GM18907 (cell line): ENCODE measurements around the gene SPATA6L.
"Not testable (repeated sequence)": the region's sequence is repeated elsewhere in the genome, so short reads cannot be mapped to it uniquely, and the experiment has no call there.

Experiments
- ATAC-seq: cut with Tn5 transposase; IDR thresholded peaks from one replicate; pipeline ENCODE4 v1.9.1; 2021; ENCODE audit warnings: mild to moderate bottlenecking, moderate library complexity; ENCODE audit not compliant: unreplicated experiment

The SPATA6L gene

DNA sequence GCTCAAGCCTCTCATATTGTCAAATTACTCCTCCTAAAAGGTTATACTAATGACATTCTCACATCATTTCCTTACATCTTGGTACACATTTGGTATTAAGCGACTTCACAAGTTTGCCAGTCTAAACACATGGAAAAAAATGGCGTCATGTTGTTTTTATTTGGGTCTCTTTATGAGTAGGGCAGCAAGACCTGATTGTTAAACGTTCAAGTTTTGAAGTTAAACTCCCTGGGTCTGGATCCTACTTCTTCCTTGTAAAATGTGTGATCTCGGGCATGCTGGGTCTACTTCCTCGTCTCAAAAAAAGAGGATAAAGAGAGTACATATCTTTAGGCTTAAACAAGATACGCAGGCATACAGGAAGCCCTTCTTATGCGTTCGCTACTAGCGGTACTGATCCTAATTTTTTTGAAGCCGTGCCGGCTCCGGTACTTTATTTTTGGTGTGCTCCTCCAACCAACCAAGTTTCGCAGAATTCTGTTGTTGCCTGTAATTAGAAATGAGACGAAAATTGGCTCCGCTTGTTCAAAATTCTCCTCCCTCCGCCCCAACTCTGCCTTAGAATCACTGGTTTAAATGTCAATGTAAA lies 12.5 kb upstream of the SPATA6L start:
- peak; percentile 15 for ATAC-seq

DNA sequence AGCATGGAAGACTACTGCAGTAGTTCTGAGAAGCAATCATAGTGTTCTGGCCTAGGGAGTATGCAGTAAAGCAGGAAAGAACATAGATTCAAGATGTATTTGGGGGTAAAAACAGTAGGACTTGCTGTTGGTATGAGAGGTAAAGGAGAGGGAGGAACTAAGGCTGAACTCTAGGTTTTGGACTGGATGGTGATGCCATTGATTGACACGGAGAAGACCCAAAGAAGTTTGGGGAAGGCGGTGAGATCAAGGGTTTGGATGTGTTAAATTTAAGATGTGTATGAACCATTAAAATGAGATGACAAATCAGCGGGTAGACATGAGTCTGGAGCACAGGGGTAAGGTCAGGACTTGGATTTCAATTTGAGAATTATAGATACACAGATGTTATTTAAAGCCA lies 11.1 kb upstream of the SPATA6L start:
- ATAC-seq: no peak

DNA sequence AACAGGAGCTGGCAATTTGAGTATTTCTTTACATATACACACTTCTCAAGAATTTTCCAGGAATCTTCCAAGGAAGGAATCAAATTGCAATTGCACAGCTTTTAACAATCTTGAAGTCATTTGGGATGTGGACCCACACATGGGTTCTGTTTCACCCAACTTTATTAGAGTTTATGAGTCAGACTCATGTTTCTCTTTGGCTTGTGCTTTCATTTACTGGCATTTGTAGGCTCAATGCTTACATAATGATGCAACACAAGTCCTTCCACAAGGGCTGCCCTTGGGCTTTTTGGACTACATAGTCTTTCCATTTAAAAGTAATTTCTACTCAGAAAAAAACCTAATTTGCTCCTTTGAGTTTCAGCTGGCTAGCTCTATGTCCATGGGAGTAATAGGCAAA lies 8.5 kb upstream of the SPATA6L start:
- no peak for ATAC-seq

GRCh38 chr9:4671737-4672136 lies 5.5 kb upstream of the SPATA6L start:
- ATAC-seq: no peak

GRCh38 chr9:4670591-4670990 lies 4.3 kb upstream of the SPATA6L start:
- ATAC-seq: no peak

DNA sequence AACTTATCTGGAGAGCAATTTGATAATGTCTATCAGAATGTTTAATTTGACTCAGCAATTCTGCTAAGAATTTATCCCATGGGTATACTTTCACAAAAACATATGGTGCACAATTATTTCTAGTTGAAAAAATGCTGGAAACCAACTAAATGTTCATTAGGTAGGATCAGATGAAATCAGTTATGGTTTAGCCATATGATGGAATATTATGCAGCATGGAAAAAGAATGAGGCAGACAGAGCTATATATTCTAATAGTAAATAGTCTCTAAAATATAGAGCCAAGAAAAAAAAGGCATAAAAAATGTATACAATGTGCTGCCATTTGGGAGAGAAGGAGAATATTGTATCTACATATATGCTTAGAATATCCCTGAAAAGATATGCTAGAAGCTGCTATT lies 3.6 kb upstream of the SPATA6L start:
- ATAC-seq: no peak

DNA sequence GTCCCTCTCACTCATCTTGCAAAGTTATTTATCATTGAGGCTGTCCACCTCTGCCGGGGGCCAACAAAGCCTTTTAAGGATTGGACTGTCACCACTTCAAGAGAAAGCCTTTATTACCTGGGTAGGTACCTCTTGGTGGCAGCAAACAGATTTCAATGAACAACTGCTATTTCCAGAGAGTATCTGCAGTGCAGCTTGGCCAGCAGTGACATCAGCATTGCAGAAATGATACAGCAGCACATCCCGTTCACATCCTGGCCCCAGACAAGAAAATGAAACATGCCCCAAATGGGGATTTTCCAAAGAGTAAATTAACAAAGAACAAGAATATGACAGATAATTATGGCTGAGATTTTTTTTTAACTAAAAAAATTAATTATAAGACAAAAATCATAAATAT lies 2.3 kb upstream of the SPATA6L start:
- no peak for ATAC-seq

DNA sequence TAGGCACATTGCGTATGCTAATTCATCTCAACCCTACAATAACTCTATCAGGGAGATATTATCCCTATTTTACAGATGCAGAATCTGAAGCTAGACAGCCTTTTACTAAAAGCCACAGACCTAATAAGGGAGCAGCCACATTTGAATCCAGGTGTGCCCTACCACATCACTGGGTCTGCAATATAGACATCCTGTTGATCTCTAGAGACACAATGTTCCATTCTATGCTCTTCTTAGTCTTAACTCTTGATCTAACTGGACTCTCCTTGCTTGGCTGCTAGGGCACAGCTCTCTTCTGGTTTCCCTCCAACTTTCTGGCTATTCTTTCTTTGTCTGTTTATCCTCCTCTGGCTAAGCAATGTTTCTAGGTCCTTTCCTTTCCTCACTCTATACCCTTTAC lies 1.4 kb upstream of the SPATA6L start:
- ATAC-seq: no peak

- no peak for ATAC-seq
Measured at GRCh38 chr9:4665357-4665756, 923 bp downstream of the SPATA6L start.

- ATAC-seq: no peak
Measured at GRCh38 chr9:4663956-4664355, 2.3 kb downstream of the SPATA6L start.

- no peak for ATAC-seq
Measured at GRCh38 chr9:4662989-4663792, 3.1 kb downstream of the SPATA6L start.

GRCh38 chr9:4662108-4662988 lies 3.9 kb downstream of the SPATA6L start, which contains the start of gene PLPP6:
Gene PLPP6 (plus strand): TSS chr9:4662294. CDS start chr9:4662376, 82 bp downstream.
- ATAC-seq: peak; percentile 88

DNA sequence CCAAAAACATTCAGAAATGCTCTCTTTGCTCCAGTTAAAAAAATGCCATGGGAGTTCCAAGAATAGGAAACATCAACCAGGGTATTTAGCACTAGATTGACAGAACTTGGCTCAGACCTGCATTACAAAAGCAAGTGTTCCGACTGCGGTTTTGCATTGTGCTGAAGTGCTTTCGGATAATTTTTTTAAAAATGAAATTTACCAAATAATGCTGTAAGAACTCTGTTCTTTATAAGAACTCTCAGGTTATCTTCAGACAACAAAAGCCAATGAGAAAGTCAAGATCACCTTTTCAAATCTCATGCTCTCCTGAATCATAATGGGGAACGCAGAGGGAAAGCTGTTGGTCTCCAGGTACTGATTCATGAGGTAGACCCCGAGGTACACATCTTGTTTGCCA lies 4.7 kb downstream of the SPATA6L start:
- ATAC-seq: peak; percentile 7

GRCh38 chr9:4661165-4661564 lies 5.1 kb downstream of the SPATA6L start:
- no peak for ATAC-seq

DNA sequence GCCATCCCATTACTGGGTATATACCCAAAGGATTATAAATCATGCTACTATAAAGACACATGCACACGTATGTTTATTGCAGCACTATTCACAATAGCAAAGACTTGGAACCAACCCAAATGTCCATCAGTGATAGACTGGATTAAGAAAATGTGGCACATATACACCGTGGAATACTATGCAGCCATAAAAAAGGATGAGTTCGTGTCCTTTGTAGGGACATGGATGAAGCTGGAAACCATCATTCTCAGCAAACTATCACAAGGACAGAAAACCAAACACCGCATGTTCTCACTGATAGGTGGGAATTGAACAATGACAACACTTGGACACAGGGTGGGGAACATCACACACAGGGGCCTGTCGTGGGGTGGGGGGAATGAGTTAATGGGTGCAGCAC lies 5.6 kb downstream of the SPATA6L start:
- not testable (repeated sequence) for ATAC-seq

DNA sequence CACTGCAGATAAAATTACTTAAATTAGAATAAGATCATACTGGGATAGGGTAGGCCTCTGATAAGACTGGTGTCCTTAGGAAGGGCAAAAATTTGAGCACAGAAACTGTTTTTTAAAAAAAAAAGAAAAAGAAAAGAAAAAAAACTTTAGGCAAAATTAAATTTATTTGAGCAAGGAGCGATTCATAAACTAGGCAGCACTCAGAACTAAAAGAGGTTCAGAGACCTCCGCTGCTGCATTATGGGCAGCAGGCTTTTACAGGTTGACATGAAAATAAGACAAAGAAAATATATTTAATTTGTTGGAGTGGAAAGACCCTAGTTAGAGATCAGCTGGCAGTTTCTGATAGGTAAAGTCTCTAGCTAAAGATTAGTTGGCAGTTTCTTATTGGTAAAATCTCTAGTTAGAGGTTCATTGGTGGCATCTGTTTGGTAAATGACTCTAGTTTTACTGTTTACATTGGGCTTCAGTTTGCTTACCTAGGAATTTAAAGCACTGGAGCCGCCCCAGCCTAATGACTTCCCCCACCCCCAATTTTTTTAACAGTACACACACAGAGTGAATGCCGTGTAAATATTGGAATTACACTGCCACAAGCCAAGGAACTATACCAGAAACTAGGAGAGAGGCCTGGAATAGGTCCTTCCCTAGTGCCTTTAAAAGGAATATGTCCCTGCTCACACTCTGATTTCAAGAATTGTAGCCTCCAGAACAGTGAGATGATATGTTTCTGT lies 8.7 kb downstream of the SPATA6L start:
- ATAC-seq: no peak

- no peak for ATAC-seq
Measured at GRCh38 chr9:4656621-4657020, 9.7 kb downstream of the SPATA6L start.

DNA sequence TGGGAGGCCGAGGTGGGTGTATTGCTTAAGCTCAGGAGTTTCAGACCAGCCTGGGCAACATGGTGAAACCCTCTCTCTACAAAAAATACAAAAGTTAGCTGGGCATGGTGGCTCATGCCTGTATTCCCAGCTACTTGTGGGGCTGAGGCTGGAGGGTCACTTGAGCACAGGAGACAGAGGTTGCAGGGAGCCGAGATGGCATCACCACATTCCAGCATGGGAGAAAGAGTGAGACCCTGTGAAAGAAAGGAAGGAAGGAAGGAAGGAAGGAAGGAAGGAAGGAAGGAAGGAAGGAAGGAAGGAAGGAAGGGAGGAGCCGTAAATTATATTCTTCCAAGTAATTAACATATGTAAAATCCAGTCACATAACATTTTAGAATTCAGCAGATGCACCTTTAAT lies 10.1 kb downstream of the SPATA6L start:
- ATAC-seq: not testable (repeated sequence)

- no peak for ATAC-seq
Measured at GRCh38 chr9:4654538-4654937, 11.7 kb downstream of the SPATA6L start.

DNA sequence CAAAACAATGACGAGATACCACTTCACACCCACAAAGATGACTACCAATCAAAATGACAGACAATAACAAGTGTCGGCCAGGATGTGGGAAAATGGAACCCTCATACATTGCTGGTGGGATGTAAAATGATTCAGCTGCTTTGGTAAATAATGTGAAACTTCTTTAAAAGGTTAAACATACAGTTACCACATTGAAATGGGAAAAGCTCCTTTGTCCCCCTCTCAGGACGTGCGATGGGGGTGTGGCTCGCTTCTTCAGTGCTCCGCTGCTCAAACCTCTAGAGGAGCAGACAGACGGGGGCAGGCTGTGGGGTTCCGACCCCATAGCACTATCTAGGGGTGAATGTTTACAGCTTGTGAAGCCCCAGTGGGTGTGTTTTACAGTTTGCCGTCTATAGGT lies 12.2 kb downstream of the SPATA6L start:
- ATAC-seq: no peak

DNA sequence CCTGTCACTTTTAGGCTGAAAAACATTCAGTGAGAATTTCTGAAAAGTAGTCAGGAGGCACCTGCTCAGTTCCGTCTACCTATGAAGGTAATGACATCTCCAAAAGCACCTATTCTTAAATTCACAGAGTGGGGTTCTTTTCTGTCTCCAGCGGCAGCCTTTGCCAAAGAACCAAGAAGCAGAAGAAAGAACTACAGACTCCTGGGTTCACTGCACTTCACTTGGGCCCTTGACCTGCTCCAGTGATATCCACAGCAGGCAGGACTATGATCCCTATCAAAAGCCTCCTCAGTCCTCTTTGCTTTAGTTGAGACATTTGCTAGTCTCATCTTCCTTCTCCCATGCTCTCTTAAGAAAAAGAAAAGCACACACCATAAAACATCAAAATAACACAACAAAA lies 23.9 kb downstream of the SPATA6L start:
- no peak for ATAC-seq
